Transverse colon (tissue), 4 donors: ENCODE measurements around the gene SERF2. TPM values are rescaled to one million over a fixed set of nuclear protein-coding genes. Genes with fewer than 3 reads are reported as not detected.
"Not testable (repeated sequence)": the region's sequence is repeated elsewhere in the genome, so short reads cannot be mapped to it uniquely, and the experiment has no call there.

ENCODE experiments used
- DNase-seq: peaks from one replicate; pipeline ENCODE4 v3.0.0-alpha.2; 2019
- H3K27ac ChIP-seq, 4 donors: fragments of 200-600 bp; sonication (generic); 2 replicates each; pipeline ENCODE4 v1.5.1; 2016 to 2018; ENCODE audit warnings: inconsistent platforms in 4 of 4
- H3K27me3 ChIP-seq: fragments of 200-600 bp; sonication (generic); 2 replicates; pipeline ENCODE4 v1.5.1; 2017; ENCODE audit warnings: inconsistent platforms
- H3K36me3 ChIP-seq, 4 donors: fragments of 200-600 bp; sonication (generic); 2 replicates each; pipeline ENCODE4 v1.5.1; 2017 to 2019; ENCODE audit warnings: inconsistent platforms in 4 of 4
- H3K4me1 ChIP-seq, 4 donors: fragments of 200-600 bp; sonication (generic); 2 replicates each; pipeline ENCODE4 v1.5.1; 2017 to 2020; ENCODE audit warnings: inconsistent platforms in 4 of 4
- H3K4me3 ChIP-seq, 4 donors: fragments of 200-600 bp; sonication (generic); 1 replicate in 1 of 4; 2 replicates in 3 of 4; pipeline versions ENCODE4 v1.5.1 to v1.6.1; 2017 to 2019; ENCODE audit warnings: inconsistent platforms in 4 of 4
- H3K9me3 ChIP-seq, 2 donors: fragments of 200-600 bp; sonication (generic); 2 replicates each; pipeline ENCODE4 v1.5.1; 2017 to 2019; ENCODE audit warnings: inconsistent platforms in 2 of 2
- EP300 ChIP-seq: sonication (generic); formaldehyde crosslinking; IDR thresholded peaks from one replicate; pipeline ENCODE4 v1.6.1; 2017; ENCODE audit warnings: antibody characterized with exemption, low read depth
- POLR2A ChIP-seq: fragments of 450-650 bp; IDR thresholded peaks from one replicate; pipeline ENCODE4 v1.6.1; 2016; ENCODE audit warnings: antibody characterized with exemption, mild to moderate bottlenecking, moderate library complexity
- POLR2AphosphoS5 ChIP-seq, 3 donors: sonication (generic); formaldehyde crosslinking; IDR thresholded peaks; one replicate each; pipeline ENCODE4 v1.6.1; 2016; ENCODE audit warnings: antibody characterized with exemption in 3 of 3
- WGBS, 2 donors: methylation state at CpG; one replicate each; pipeline ENCODE4 v1.1.5; 2018; ENCODE audit warnings: low coverage in 1 of 2; 5-methylcytosine and 5-hydroxymethylcytosine counted together
- in situ Hi-C, 4 donors: fragments of 200-750 bp; cut with MboI; loops; one replicate each; pipeline versions ENCODE4 v1.15.0 to v1.15.1; 2017; ENCODE audit warnings: low sequenced_read_pairs in 3 of 4, low pct_ligation_motif_present in 1 of 4, low pct_unique_long_range_greater_than_20kb in 1 of 4
- intact Hi-C: fragments of 100-400 bp; cut with DNase I; formaldehyde crosslinking; loops from one replicate; pipeline ENCODE4 v1.15.1; 2023; ENCODE audit warnings: low total_unique reads
- total RNA-seq, 4 donors: library from RNA; depleted of rRNA; stranded (reverse); fragments of >200 nt; gene quantifications; one replicate each; pipeline ENCODE4 v1.1.0, GENCODE V29; 2016
- TF ChIP-seq, protein P1 (sequence below), 5 experiments: fragments of 200-600 bp in 3 of 5; fragments of 450-650 bp in 2 of 5; sonication (generic) in 3 of 5; IDR thresholded peaks; 1 replicate in 2 of 5; 2 replicates in 3 of 5; pipeline ENCODE4 v1.5.1; 2016 to 2017; ENCODE audit warnings: antibody characterized with exemption in 5 of 5, inconsistent platforms in 3 of 5, mild to moderate bottlenecking in 2 of 5, moderate library complexity in 1 of 5

The SERF2 gene
- 1,000 to 10,000 TPM in 1 of 4 donors, 100 to 1,000 TPM in 3; 663 to 1,001 (median 825) TPM for total RNA-seq

DNA sequence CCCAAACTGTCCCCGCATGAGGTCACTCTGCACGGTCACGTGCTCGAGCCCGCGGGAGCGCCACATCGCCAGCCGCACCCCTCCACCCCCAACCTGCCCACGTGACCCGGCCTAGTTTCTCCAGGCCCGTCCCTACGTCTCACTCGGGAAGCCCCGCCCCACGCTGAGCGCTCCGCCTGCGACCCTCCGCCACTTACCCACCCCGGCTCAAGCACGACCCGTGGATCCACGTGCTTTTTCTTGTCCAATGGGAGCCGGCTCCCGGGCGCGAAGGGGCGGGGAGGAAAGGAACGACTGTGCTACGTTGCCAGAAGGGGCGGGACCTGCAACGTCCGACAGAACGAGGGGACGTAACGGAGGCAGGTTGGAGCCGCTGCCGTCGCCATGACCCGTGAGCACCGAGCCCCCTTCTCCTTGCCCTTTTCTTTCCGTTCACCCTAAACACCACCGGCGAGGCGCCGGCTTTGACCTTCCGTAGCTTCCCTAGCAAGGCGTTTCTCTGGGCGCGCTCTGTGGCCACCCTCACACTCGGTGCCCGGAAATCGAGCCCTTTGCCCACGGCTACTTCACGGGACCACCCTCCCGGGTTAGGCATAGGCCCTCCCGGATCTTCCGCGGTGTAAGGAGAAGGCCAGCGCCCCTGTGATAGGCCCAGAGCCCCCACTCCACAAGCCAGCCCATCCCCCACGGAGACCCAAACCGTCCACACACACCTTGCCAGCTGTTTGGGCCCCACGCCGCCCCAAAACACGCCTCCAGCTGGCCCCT, at the start of gene SERF2:
TSS of gene SERF2 (plus strand) at position 328 of the 768 bp plus-strand sequence. CDS start at position 385, 57 bp downstream.
- peaks cover 0 to 15% (median 6%) of the 10 kb centered on the region in 4 donors for H3K36me3 ChIP-seq
- 0 to 3% methylated on average over 7 to 27 of the region's 66 CpGs for WGBS, 2 donors
- H3K27me3 ChIP-seq, result no peaks in the 10 kb centered on the region
- no peaks in the 10 kb centered on the region for H3K9me3 ChIP-seq
- H3K4me1 ChIP-seq, result peaks cover 27 to 45% (median 35%) of the 10 kb centered on the region in 4 donors
- H3K4me3 ChIP-seq, result peak within 1 kb of the TSS; percentile 74 to 94 (median 86)
- peak; percentile 100 for TF ChIP-seq POLR2AphosphoS5 (IDR thresholded peaks at IDR 0.05)
- TF ChIP-seq EP300, result no peak
- TF ChIP-seq, protein P1, sequence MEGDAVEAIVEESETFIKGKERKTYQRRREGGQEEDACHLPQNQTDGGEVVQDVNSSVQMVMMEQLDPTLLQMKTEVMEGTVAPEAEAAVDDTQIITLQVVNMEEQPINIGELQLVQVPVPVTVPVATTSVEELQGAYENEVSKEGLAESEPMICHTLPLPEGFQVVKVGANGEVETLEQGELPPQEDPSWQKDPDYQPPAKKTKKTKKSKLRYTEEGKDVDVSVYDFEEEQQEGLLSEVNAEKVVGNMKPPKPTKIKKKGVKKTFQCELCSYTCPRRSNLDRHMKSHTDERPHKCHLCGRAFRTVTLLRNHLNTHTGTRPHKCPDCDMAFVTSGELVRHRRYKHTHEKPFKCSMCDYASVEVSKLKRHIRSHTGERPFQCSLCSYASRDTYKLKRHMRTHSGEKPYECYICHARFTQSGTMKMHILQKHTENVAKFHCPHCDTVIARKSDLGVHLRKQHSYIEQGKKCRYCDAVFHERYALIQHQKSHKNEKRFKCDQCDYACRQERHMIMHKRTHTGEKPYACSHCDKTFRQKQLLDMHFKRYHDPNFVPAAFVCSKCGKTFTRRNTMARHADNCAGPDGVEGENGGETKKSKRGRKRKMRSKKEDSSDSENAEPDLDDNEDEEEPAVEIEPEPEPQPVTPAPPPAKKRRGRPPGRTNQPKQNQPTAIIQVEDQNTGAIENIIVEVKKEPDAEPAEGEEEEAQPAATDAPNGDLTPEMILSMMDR (IDR thresholded peaks at IDR 0.05), result peak in 1 of 5 experiments; percentile 13
- TF ChIP-seq POLR2A, result peak; percentile 100
- DNase-seq, result peak; percentile 100
- H3K27ac ChIP-seq, result peak within 1 kb of the TSS; percentile 90 to 99 (median 97)
- intact Hi-C loops, result no loop called here
- in situ Hi-C loops, result loop anchor here in 1 of 4 donors (25.0 kb wide), 1 partner anchor 305 kb away; the partner anchor contains the start of gene TP53BP1

DNA sequence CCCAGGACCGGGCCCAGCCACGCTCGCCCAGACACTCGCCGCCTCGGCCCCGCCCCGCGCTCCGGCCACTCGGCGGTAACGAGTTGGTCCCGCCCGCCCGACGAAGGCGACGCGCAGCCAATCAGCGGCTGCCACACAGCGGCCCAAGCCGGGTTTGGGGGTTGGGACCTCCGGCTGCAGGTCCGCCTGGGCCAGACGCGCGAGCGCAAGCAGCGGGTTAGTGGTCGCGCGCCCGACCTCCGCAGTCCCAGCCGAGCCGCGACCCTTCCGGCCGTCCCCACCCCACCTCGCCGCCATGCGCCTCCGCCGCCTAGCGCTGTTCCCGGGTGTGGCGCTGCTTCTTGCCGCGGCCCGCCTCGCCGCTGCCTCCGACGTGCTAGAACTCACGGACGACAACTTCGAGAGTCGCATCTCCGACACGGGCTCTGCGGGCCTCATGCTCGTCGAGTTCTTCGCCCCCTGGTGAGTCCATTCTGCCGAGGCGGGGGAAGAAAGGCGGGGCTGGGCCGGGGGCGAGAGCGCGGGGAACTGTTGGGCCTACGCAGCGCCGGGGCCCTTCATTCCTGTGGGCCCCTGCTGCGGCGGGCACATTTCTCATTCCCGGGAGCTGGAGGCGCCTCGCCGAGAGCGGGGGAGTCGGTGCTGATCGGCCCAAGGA, 45.7 kb upstream of the SERF2 start, which contains the start of gene PDIA3:
TSS of gene PDIA3 (plus strand) at position 194 of the 658 bp plus-strand sequence. CDS start at position 296, 102 bp downstream.
- TF ChIP-seq, protein P1 (IDR thresholded peaks at IDR 0.05), result peak; percentile 18 to 81 (median 22)
- peak; percentile 94 for TF ChIP-seq POLR2A
- TF ChIP-seq POLR2AphosphoS5 (IDR thresholded peaks at IDR 0.05), result peak; percentile 96 to 97 (median 97)
- intact Hi-C loops, H3K9me3 ChIP-seq, in situ Hi-C loops, H3K27me3 ChIP-seq, H3K36me3 ChIP-seq: not testable (repeated sequence)
- DNase-seq, result peak; percentile 94
- 0% methylated on average over 20 of the region's 84 CpGs; no CpG with 5 or more reads in 1 of the 2 donors for WGBS, 2 donors
- Histone ChIP-seq H3K4me1 (peaks cover 19 to 44% (median 28%) of the 10 kb centered on the region in 4 donors), H3K27ac (peak within 1 kb of the TSS; percentile 92 to 98 (median 96)), H3K4me3 (peak within 1 kb of the TSS; percentile 71 to 84 (median 78))

DNA sequence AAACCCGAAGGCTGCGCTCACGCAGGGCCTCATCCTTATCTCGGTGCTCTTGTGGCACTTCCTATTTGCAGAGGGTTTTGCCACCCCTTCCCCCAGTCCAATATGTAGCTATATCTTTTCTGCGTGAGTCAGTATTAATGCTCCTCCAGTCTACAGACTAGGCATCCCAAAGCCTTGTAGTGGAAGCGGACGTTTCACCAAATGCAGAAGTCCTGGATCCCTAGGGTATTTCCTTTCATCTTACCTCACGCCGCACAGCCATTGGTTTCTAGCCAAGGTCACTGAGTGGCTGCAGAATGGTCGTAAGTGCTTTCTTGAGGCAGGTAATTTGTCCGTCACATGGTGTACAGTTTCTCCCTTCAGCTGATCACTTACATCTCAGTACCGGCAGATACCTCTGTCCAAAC, 45.2 kb upstream of the SERF2 start:
- WGBS, 2 donors, result 0% methylated on average over 1 to 12 of the region's 12 CpGs
- Histone ChIP-seq H3K4me3 (peak overlapping the region; percentile 71 to 84 (median 78)), H3K27ac (peak overlapping the region; percentile 92 to 98 (median 96)), H3K4me1 (peaks cover 22 to 48% (median 29%) of the 10 kb centered on the region in 4 donors)
- H3K27me3 ChIP-seq, in situ Hi-C loops, H3K36me3 ChIP-seq, intact Hi-C loops, H3K9me3 ChIP-seq: not testable (repeated sequence)
- peak; percentile 24 for DNase-seq
- TF ChIP-seq POLR2AphosphoS5 (IDR thresholded peaks at IDR 0.05), result peak in 1 of 3 donors; percentile 6

DNA sequence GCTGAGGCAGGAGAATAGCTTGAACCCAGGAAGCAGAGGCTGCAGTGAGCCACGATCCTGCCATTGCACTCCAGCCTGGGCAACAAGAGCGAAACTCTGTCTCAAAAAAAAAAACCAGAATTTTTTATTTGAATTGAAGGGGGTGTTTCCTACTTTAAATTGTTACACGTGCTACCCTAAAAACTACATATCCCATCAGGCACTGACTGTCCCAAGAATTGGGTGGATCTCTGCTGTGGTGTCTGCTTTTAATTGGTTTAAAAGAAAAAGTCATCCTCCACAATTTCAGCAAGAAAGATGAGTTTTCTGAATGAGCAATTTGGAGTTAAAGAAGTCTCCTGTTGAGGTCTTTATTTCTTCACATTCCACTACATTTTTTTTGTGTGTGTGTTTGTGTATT, 43.7 kb upstream of the SERF2 start:
- no peak for DNase-seq
- 55 to 77% methylated on average over 3 of the region's 3 CpGs for WGBS, 2 donors
- peaks cover 22 to 54% (median 32%) of the 10 kb centered on the region in 4 donors for H3K4me1 ChIP-seq
- intact Hi-C loops (no loop called here), in situ Hi-C loops (no loop called here)
- H3K9me3 ChIP-seq, result no peaks in the 10 kb centered on the region
- no peaks in the 10 kb centered on the region for H3K27me3 ChIP-seq
- peak overlapping the region in 1 of 4 donors; percentile 96 for H3K27ac ChIP-seq
- H3K36me3 ChIP-seq, result no peaks in the 10 kb centered on the region
- H3K4me3 ChIP-seq, result peak overlapping the region in 1 of 4 donors; percentile 13
- TF ChIP-seq POLR2A (no peak), EP300 (no peak), POLR2AphosphoS5 (IDR thresholded peaks at IDR 0.05) (no peak)
- TF ChIP-seq, protein P1 (IDR thresholded peaks at IDR 0.05), result no peak
